ENCODE results near the gene APLNR. TPM values are rescaled to one million over a fixed set of nuclear protein-coding genes. Genes with fewer than 3 reads are reported as not detected.

Gene APLNR
- polyA plus RNA-seq, 12 donors: 79.1 to 106 (median 89.6) TPM; not detected in 1

DNA sequence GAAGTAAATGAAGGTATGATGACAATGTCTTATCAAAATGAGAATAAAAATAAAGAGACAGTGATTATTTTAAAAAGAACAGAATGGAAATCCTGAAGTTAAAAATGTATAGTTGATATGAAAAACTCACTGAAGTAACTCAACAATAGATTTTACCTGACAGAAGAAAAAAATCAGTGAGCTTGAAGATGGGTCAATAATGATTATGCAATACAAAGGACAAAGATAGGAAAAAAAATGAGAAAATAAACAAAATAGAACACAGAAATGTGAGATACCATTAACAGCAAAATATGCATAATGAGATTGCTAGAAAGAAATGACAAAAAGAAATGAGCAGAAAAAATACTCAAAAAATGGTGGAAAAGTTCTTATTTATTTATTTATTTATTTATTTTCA, 19.1 kb upstream of the APLNR start:
- no peak for DNase-seq

DNA sequence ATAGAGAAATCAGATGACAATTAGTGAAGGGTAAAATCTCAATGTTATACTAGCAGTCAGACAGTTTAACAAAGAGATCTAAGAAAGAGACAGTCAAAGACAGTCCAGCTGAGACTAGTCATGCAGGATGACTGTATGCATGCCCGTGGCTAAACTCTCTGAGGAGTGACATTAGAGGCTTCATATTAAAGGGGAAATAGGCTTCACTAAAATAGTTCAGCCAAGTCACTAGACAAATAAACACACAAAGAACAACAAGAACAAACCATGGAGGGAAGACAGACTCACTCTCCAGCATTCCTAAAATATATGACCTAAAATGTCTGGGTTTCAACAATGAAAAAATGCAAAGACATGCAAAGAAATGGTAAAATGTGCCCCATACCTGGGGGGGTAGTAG, 18.6 kb upstream of the APLNR start:
- DNase-seq: no peak

DNA sequence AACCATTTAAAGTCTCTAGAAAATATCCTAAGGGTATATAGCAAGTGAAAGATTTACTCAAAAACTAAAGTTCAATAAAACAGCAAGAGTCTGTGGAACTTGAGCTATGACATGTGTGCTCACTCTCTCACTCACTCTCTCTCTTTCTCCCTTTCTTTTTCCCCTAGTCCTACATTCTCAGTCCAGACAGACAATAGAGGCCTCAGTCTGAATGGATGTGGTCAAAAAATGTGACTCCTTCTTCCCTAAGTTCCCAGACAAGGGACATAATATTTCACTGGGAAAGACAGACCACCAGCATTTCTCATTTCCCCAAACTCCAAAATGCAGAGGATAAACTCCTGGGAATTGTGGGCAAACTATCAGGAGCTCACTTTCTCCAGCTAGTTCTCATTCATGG, 17.6 kb upstream of the APLNR start:
- no peak for DNase-seq

DNA sequence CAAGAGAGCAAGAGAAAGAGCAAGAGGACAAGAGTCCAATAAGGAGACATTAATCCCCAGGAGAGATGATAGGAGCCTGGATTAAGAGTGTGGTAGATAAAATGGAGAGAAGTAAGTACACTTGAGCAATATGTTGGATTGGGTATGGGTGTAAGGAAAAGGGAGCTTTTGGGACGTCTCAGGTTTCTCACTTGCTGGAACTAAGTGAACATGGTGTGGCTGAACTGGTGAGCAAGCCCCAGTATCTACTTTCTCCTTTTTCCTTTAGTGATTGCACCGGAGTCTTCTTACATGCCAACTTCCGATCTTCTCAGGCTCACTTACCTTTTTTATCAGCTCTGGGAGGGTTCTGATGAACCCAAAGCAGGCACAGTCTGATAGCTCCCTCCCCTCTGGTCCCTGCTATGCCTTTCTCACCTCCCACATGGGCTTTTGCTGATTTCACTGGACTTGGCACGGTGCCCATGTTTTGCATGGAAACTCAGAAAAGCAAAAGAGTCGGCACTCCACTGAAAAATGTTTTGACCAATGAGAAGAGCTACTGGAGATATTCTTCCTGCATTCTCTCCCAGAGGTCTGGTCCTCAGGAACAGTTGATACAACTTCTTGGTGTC, 14.5 kb upstream of the APLNR start:
- DNase-seq: no peak

DNA sequence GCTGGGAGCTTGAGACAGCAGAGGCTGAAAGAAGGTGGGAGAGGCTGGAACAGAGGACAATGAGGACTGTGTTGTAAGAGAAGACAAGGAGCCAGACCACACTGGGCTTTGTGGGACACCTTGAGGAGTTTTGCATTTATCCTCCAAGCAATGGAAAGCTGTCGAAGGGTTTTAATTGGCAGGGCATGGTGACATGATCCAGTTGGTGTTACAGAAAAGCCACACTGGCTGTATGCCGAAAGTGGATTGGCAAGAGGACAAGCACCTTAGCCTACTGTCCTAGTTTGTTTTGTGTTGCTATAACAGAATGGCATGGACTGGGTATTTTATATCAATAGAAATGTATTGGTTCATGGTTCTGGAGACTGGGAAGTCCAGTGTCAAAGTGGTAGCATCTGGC, 14.0 kb upstream of the APLNR start:
- no peak for DNase-seq

DNA sequence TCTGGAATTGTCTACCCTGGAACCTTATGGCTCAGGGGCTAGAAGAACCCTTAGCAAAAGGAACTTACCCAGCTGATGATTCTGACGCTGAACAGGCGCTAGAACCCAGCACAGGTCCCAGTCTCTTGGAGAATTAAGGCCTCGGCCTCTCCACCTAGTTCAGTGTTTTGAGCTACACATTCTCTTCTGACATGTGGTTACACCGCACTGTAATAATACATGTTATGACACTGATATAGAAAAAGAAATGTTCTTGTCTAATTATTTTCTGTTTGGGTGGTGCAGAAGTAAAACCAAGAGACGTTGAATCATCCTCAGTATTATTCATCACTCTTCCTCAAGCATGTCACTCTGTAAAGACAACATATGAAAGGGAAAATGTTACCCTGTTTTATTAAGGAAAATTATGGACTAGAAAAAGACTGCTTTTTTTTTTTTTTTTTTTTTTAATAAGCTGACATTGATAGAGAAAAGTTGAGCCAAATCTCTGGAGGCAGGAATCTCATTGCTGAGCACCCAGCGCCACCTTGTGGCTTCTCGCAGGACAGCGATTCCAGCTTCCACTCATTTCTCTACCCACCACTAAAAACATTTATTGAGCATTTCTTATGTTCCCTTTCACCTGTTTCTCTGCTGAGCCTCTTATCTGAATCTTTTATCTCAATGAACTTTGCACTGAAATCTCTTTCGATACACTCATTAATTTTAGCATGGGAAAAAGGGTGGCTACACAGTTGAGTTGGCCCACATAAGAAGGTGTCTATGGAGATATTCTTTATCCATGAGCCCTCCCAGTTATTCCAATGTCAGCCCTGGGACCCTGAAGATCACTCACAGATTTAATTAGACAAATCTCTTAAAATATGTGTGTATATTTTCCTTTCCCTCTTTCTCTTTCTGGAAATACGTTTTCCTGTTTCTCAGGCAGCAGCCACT, 12.6 kb upstream of the APLNR start:
- peak; percentile 72 for DNase-seq

DNA sequence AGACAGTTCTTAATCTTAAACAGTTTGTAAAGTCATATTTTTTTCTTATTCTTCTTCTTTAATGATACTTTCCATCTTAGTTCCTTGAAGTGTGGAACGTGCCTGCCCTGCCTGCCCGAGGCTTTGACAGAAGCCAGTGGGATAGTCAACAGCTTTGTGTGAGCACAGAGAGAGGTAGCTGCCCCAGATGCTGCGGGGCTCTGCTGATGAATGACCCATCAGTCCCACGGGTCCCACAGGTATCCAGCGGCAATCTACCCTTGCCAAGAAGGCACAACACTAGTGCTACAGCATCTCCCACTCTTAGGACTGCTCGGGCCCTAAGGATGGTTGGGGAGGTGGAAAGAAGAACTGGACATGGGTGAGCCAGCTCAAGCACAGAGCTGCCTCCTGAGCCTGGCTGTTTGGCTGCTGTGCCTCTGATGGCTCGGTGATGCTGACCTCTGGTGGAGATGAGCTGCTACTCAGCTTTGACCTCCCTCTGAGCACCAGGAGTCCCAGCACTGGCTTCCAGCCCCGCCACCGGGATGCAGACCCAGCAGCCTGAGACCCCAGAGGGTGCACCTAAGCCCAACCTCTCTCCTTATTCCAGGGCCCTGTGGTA, 11.8 kb upstream of the APLNR start:
- peak; percentile 73 for DNase-seq

DNA sequence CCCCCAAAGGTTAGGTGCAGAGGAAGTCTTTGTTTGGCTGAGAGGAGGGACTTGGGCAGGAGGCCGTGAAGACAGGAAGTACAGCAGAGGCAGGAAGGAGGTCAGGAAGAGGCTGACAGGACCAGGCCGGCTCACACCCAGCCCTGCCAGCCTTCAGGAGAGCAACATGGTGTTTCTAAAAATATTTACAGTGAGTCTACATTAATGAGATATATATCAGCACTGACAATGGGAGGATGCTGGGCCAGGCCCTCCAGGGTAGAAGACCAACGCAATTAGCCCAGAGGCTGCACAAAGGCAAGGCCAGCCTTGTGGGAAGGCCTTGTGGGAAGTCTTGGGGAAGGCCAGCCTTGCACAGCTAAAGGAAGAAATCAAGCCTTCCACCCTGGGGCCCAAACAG, 7.9 kb upstream of the APLNR start:
- DNase-seq: no peak

DNA sequence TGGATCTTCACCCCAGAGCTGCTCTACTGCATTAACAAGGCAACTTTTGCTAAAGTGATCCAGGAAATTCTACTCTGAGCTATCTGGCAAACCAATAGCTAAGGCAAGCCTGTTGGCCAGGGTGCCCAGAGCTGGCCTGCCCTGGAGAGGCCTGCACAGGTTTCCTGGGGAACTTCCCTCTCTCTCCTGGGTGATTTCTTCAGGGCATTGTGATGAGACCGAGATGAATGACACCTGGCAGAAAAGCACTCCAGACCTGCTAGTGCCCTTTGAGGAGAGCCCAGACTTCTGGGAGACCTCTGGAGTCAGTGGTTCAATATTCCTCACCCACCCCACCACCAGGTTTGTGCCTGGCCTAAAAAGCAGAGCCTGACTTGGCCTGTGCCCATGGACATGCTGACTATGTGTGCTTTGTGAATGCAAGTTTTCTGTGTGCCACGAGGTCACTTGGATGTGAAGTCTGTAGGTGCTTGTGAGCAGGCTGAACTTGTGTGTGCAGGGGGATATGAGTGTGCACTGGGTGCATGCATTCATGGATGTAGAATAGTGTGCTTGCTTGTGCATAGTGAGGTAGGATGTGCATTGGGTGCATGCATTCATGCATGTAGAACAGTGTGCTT, 4.4 kb upstream of the APLNR start:
- no peak for DNase-seq

DNA sequence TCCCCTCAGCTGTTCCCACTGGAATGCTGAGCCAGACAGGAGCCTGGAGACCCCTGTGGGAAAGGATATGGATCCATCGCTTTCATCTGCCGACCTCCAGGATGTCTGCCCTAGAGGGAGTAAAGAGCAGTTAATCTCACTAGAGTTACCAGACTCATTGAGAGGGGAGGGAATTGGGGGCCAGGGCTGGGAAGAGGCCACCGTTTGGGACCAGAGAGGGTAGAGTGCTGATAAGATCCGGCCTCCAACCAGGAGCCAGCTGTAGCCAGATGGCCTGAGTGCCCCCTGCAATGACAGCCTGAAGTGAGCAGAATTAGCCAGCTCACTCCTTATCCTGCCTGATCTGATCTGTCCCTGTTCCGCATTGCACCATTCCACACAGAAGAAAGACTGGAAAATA, 3.7 kb upstream of the APLNR start:
- no peak for DNase-seq

DNA sequence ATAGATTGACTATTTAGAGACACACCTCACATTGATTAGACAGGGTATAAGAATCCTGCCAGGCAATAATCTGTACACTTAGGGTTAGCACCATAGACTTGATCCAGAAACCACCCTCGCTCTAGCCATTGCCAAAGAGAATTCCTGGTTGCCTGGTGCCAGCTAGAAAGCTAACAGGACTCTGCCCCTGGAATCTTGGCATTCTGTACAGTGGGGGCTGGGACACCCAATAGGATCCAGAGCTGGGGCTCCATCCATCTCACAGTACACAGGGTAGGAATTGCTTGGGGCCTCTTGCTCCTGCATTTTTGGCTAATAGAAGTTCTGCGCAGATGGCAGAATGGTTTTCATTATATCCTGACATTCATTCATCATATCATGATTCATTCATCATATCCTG, 3.0 kb upstream of the APLNR start:
- DNase-seq: no peak

DNA sequence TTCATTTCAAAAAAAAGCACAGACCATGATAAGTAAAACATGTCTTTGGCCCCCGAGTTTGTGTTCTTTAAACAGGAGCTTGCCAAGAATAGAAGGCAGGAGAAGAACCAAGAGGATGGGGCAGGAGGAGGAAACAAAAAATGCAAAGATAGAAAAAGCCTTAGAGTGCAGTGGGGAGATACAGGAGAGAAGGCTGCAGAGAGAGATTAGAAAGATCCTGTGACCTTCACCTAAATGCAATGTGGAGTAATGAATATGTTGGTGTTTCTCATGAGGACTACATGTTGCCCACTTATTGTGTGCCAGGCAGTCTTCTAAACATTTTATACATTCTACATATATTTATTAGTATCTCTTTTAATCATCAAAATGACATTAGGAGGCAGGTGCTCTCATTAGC, 2.3 kb upstream of the APLNR start:
- DNase-seq: no peak

DNA sequence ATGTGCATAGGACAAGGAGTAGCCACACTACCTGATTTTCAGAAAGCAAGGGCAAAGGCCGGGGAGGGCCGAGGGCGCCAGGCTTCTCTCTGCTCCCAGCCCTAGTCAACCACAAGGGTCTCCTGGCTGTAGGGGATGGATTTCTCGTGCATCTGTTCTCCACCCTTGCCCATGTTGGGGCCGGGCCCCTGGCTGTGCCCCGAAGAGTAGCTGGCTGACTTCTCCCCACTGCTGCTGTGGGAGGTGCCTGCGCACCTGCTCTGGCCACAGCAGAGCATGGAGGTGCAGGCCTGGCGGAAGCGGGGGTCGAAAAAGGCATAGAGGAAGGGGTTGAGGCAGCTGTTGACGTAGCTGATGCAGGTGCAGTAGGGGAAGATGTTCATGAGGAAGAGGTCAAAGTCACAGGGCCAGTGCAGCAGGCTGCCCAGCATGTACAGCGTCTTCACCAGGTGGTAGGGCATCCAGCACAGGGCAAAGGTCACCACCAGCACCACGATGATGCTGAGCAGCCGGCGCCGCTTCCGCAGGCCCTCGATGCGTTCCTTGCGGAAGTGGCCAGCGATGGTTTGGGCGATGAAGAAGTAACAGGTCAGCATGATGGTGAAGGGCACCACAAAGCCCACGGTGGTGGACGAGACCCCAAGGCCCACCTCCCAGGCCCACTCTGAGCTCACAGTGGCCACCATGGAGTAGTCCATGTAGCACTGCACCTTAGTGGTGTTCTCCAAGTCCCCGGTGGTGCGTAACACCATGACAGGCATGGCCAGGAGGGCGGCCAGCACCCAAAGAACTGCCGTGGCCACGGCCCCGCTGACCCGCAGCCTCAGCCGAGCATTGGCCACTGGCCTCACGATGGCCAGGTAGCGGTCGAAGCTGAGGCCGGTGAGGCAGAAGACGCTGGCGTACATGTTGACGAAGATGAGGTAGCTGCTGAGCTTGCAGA, 1.0 kb downstream of the APLNR start:
- DNase-seq: no peak

DNA sequence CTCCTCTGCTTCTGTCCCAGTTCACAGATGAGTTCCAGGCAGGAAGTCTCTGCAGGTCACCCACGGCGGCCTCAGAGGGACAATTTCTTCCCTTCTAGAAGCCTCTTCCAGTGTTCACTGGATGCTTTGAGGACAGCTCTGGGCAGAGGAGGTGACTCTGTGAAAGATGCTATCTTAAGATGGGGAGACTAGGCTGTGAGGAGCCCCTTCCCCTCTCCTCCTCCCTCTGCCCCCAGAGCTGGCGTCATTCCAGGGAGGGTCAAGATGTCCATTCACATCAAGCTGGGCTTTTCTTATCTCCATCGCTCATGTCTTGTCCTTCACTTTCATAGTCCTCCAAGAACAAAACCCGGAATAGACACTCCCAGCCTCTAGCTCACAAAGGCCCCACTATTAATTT, 3.3 kb downstream of the APLNR start:
- no peak for DNase-seq

DNA sequence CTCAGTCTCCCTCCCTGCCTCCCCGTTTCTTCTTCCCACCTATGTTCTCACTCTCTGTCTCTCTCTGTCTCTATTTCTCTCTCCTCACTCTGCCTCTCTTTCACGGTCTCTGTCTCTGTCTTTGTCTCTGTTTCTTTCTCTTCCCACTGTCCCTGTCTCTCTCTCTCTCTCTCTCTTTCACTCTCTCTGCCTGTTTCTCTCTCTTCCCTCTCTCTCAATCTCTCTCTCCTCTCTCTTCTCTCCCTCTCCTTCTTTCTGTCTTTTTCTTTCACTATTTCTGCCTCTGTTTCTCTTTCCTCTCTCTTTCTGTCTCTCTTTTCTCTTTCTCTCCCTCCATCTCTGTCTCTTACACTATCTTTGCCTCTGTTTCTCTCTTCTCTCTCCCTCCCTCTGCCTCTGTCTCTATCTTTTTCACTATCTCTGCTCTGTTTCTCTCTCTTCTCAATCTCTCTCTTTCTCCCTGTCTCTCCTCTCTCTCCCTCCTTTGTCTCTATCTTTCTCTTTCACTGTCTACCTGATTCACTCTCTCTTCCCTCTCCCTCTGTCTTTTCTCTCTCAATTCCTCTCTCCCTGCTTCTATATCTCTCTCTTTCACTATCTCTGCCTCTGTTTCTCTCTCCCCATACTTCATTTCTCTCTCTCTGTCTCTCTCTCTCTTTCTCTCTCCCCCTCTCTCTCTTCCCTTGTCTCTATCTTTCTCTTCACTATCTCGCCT, 5.4 kb downstream of the APLNR start:
- DNase-seq: no peak

DNA sequence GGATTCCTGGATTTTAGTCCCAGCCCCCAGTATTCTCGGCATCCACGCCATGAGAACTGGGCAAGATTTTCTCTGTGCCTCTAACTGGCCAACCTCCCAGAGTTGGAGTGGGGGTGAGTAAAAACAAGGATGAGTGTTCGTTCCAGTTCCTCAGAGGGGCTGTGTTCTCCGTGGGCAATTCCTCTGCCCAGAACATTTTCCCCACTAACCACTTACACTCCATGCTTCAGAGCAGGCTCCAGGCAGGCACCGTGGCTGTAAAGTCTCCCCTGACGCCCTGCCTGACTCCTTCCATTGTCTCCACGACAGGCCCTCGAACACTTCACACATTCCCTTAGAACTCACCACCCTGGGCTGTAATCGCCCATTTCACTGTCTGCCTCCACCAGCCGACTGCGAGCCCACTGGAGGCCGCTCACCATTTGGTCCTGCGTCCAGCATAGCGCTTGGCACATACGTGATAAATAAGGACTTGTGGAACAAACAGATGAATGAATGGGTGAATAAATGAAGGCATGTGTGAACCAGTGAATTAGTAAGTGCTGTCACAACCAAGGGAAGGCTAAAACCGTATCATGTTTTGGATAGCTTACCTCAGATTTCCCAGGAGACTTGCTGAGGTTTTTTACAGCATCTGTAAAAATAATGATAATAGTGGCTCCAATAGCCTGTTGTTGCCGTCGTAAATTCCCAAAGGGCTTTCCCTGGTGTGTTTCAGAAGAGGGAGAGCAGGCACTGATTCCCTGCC, 6.1 kb downstream of the APLNR start:
- no peak for DNase-seq

DNA sequence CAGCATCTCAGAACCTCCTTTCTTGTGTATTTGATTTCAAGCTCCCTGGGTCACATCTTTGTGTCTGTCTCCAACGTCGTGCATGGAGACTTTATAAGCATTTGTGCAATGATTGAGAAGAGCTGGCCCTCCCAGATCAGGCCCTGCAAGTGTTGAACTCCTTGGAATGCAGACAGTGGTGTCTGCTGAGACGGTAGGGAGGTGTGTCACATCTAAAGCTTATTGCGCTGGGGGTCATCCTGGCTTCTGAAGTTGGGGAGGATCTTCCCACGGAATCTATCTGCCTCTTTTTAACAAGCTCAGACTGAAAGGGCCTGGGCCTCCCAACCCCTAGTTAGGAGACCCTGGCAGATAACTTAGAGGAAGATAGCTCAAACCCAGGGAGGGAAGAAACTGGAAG, 6.7 kb downstream of the APLNR start:
- DNase-seq: no peak

DNA sequence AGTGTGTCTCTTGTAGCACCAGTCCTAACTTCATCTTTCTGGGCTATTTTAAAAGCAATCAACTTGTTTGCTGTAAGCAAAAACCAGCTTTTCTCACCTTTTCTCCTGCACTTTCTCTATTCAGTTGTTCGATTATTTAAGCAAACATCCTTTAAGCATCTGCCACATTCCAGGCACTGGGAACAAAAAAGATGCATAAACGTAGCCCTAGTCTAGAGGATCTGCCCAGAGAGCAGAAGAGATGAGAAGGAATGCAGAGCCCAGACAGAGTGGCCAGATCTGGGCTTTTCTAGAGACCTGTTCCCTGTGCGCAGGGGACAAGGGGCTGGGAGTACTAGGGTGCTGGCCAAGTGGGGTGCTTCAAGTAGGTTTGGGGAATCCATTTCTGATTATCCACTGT, 8.4 kb downstream of the APLNR start:
- DNase-seq: no peak

DNA sequence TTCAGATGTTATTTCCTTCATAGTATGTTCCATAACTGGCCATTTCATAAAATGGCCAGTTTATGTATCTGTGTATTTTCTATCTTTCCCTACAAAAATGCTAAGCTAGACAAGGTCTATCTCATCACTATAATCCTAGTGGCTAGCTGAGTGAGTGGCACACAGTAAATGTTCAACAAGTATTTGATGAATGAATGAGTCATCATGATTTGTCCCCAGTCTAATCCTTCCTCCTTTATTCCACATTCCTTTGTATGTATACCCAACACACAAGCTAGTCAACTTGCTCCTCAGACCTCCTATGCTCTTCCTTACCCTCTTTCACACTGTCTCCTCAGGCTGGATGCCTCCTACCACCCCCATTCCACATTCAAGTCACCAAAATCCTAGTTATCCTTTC, 12.5 kb downstream of the APLNR start:
- no peak for DNase-seq

DNA sequence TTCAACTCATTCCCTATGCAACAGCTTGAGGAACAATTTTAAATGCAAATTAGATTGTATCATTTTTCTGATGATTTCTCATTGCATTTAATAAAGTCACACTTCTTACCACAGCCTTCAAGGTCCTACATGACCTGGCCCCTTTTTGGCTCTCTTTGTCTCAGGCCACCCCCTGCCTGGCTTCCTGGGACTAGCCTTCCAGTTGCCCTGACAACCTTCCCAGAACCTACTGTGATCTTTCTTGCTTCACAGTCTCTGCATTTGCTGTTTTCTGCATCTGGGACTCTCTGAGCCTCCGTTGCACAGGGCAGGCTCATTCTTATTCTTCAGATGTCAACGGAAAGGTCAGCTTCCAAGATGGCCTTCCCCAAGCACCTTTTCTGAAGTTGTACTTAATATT, 12.9 kb downstream of the APLNR start:
- no peak for DNase-seq

Data from muscle of arm (tissue), 12 donors.